Ovary (tissue), 9 donors: ENCODE measurements around the gene CGNL1. TPM values are rescaled to one million over a fixed set of nuclear protein-coding genes. Genes with fewer than 3 reads are reported as not detected.

ENCODE experiments used
- DNase-seq, 5 donors: peaks; one replicate each; pipeline ENCODE4 v3.0.0-alpha.2; 2019 to 2020
- H3K27ac ChIP-seq, 2 donors: fragments of 200-600 bp; one replicate each; pipeline versions ENCODE4 v1.5.1 to v1.8.0; 2019 to 2022
- H3K27me3 ChIP-seq: fragments of 200-600 bp; one replicate; pipeline ENCODE4 v1.8.0; 2022
- H3K36me3 ChIP-seq: fragments of 200-600 bp; sonication (generic); one replicate; pipeline ENCODE4 v1.5.1; 2019
- H3K4me1 ChIP-seq: one replicate; pipeline ENCODE4 v1.8.1; 2013; ENCODE audit warnings: mild to moderate bottlenecking, moderate library complexity; ENCODE audit not compliant: insufficient read depth
- H3K4me3 ChIP-seq: fragments of 200-600 bp; sonication (generic); one replicate; pipeline ENCODE4 v1.5.1; 2017
- H3K9me3 ChIP-seq, 2 donors: fragments of 200-600 bp in 1 of 2; sonication (generic) in 1 of 2; one replicate each; pipeline versions ENCODE4 v1.5.1 to v1.8.1; 2013 to 2019; ENCODE audit warnings: mild to moderate bottlenecking in 1 of 2, moderate library complexity in 1 of 2
- EP300 ChIP-seq: sonication (generic); formaldehyde crosslinking; IDR thresholded peaks from one replicate; pipeline ENCODE4 v1.6.1; 2017; ENCODE audit warnings: antibody characterized with exemption
- POLR2A ChIP-seq: fragments of 450-650 bp; IDR thresholded peaks from one replicate; pipeline ENCODE4 v1.6.1; 2017; ENCODE audit warnings: antibody characterized with exemption, mild to moderate bottlenecking, moderate library complexity
- WGBS, 3 donors: extraction: QIAGEN DNeasy Blood & Tissue Kit in 1 of 3; methylation state at CpG; one replicate each; pipeline versions ENCODE4 v1.1.5 to v1.1.7; 2013 to 2017; 5-methylcytosine and 5-hydroxymethylcytosine counted together
- intact Hi-C, 4 donors: fragments of 100-400 bp; cut with DNase I; formaldehyde crosslinking; loops; one replicate each; pipeline versions ENCODE4 v1.11.0 to v1.15.1; 2022 to 2023
- polyA plus RNA-seq, 2 donors: library from polyadenylated mRNA; stranded (reverse); fragments of 200-250 nt in 1 of 2; fragments of 350-450 nt in 1 of 2; fragmentation: Illumina TruSeq in 1 of 2; extraction: RNeasy Lipid Tissue Mini Kit (QIAGEN cat#74804) in 1 of 2; gene quantifications; one replicate each; pipeline ENCODE4 v1.2.3, GENCODE V29; 2013 to 2014
- total RNA-seq, 7 donors: library from RNA; depleted of rRNA in 2 of 7; stranded (reverse); fragments of >200 nt in 2 of 7; fragmentation: NEBNext Ultra II Directional in 3 of 7; extraction: Animal tissue kit (Norgen Biotek cat#: 25700) in 3 of 7; gene quantifications; one replicate each; pipeline versions ENCODE4 v1.1.0 to v1.2.4, GENCODE V29; 2016 to 2023
- TF ChIP-seq, protein P1 (sequence below), 3 donors: fragments of 450-650 bp in 2 of 3; fragments of 200-600 bp in 1 of 3; IDR thresholded peaks; one replicate each; pipeline versions ENCODE4 v1.5.1 to v1.8.0; 2016 to 2022; ENCODE audit warnings: antibody characterized with exemption in 3 of 3, mild to moderate bottlenecking in 1 of 3
- donor health status: DM: no; HTN: no; CAD: no; lungs with moderate emphysema.
- donor health status: DM: no; HTN: no; CAD: no.
- donor health status: Bipolar disorder and iron deficiency.
- donor health status: DM: yes; HTN: yes; CAD: no.
- donor health status: DM: no; HTN: no; CAD: no.
- donor health status: DM: yes; HTN: yes; CAD: no.

The CGNL1 gene
- total and polyA plus RNA-seq, 9 donors = 7.8 to 26.1 (median 13.6) TPM

DNA sequence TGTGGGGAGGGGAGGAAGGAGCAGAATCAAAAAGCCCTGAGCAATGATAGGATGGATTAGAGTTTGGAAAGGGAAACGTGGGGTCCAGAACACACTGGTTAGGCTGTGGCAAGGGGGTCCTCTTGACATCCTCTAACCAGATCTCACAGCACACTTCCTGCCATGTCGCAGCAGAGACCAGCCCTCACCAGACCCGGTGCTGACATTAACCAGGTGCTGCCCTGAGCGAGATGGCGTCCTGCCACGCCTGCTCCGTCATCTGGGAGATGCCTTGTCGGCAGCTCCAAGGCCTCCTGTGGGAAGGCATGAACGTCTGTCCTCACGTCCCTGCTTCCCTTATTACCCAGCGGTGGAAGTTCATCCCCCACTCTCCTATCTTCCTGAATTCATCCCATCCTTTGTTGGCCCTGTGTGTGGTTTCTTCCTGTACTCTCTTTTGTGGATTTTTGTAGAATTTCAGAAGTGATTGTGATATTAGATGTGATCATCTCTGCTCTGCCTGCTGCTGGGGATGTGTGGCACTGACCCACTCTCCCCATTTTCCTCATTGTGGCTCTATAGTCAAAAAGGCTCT lies 186.0 kb downstream of the CGNL1 start:
- no peak for TF ChIP-seq POLR2A
- TF ChIP-seq EP300 = no peak
- TF ChIP-seq, protein P1, sequence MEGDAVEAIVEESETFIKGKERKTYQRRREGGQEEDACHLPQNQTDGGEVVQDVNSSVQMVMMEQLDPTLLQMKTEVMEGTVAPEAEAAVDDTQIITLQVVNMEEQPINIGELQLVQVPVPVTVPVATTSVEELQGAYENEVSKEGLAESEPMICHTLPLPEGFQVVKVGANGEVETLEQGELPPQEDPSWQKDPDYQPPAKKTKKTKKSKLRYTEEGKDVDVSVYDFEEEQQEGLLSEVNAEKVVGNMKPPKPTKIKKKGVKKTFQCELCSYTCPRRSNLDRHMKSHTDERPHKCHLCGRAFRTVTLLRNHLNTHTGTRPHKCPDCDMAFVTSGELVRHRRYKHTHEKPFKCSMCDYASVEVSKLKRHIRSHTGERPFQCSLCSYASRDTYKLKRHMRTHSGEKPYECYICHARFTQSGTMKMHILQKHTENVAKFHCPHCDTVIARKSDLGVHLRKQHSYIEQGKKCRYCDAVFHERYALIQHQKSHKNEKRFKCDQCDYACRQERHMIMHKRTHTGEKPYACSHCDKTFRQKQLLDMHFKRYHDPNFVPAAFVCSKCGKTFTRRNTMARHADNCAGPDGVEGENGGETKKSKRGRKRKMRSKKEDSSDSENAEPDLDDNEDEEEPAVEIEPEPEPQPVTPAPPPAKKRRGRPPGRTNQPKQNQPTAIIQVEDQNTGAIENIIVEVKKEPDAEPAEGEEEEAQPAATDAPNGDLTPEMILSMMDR (IDR thresholded peaks at IDR 0.05) = no peak
- Histone ChIP-seq H3K4me1 (no peaks in the 10 kb centered on the region), H3K4me3 (no peak overlapping the region), H3K27ac (no peak overlapping the region), H3K36me3 (no peaks in the 10 kb centered on the region), H3K27me3 (no peaks in the 10 kb centered on the region), H3K9me3 (no peaks in the 10 kb centered on the region)
- intact Hi-C loops = loop anchor here in 1 of 4 donors (10.0 kb wide), 2 partner anchors 53 to 503 kb away; partner anchors contain the start of gene ALDH1A2
- 67 to 81% (median 67%) methylated on average over 11 of the region's 11 CpGs for WGBS, 3 donors
- peak in 1 of 5 donors; percentile 46 for DNase-seq

DNA sequence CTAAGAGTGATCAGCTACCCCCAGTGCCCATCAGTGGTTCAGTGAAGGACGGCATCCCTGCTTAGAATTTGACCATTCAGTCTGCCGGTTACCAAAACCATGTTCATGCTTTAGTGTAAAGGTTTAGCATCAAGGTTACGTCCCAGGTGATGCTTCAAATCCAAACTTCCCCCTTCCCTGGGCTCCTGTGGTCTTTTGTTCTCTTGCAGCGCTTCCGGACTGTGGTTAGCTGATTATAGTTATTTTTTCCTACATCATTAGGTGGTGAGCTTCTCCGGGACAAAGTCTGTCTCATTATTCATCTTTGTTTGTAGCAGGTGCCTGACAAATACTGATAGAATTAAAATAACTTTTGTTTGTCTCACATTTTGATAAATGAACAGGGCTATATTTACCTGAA lies 187.1 kb downstream of the CGNL1 start:
- Histone ChIP-seq H3K9me3 (no peaks in the 10 kb centered on the region), H3K4me3 (no peak overlapping the region), H3K27ac (no peak overlapping the region), H3K36me3 (no peaks in the 10 kb centered on the region), H3K27me3 (no peaks in the 10 kb centered on the region), H3K4me1 (no peaks in the 10 kb centered on the region)
- no peak for DNase-seq
- intact Hi-C loops = loop anchor here in 1 of 4 donors (10.0 kb wide), 2 partner anchors 51 to 501 kb away; partner anchors contain the start of gene ALDH1A2
- TF ChIP-seq, protein P1 (IDR thresholded peaks at IDR 0.05) = no peak
- TF ChIP-seq EP300 (no peak), POLR2A (no peak)
- WGBS, 3 donors = 85 to 94% (median 89%) methylated on average over 6 of the region's 6 CpGs

DNA sequence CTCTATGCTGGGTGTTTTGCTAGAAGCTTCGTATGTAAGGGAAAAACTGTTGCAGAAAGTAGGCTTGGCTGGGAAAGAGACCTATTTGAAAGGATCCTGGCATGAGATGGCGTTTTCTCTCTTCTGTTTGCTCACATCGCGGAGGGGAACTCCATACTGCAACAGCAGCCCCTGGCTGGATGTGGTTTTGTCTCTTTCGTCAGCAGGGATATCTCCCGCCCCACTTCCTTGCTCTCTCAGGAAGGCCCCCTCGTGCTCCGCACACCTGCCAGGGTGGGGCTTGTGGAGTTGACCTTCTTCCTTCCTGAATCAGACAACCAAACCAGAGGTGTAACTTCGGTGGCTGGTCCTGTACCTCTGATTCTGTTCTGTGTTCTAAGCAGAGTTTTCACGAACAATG lies 189.0 kb downstream of the CGNL1 start:
- peak in 1 of 5 donors; percentile 36 for DNase-seq
- Histone ChIP-seq H3K36me3 (no peaks in the 10 kb centered on the region), H3K27me3 (no peaks in the 10 kb centered on the region), H3K4me1 (no peaks in the 10 kb centered on the region), H3K9me3 (no peaks in the 10 kb centered on the region), H3K4me3 (no peak overlapping the region), H3K27ac (no peak overlapping the region)
- no peak for TF ChIP-seq POLR2A
- TF ChIP-seq, protein P1 (IDR thresholded peaks at IDR 0.05) = no peak
- no peak for TF ChIP-seq EP300
- WGBS, 3 donors = 53 to 62% (median 55%) methylated on average over 10 of the region's 10 CpGs
- intact Hi-C loops = loop anchor here in 1 of 4 donors (10.0 kb wide), 2 partner anchors 49 to 499 kb away; partner anchors contain the start of gene ALDH1A2

DNA sequence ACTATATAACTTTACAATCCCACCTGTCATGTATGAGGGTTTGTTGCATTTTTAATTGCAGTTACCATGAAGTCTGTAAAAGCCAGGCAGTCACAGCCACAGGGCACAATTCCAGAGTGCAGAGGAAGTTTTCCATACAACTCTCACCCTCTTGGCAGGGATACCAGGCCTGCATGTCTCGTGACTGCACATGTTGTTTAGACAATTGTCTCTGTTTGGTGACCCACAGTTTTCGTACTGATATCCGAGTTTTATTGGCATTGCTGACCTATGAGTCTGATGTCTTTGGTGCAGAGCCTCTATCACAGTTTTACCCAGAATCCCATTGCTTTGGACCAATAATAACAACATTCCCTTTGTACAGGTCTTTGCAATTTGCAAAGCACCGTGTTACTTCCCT lies 190.5 kb downstream of the CGNL1 start:
- H3K4me1 ChIP-seq = no peaks in the 10 kb centered on the region
- H3K27me3 ChIP-seq = no peaks in the 10 kb centered on the region
- TF ChIP-seq, protein P1 (IDR thresholded peaks at IDR 0.05) = no peak
- no peak for TF ChIP-seq EP300
- no peak for TF ChIP-seq POLR2A
- H3K36me3 ChIP-seq = no peaks in the 10 kb centered on the region
- H3K9me3 ChIP-seq = no peaks in the 10 kb centered on the region
- peak in 1 of 5 donors; percentile 32 for DNase-seq
- 43 to 72% (median 55%) methylated on average over 4 of the region's 4 CpGs for WGBS, 3 donors
- no peak overlapping the region for H3K4me3 ChIP-seq
- intact Hi-C loops = loop anchor here in 1 of 4 donors (10.0 kb wide), 2 partner anchors 48 to 498 kb away; partner anchors contain the start of gene ALDH1A2
- no peak overlapping the region for H3K27ac ChIP-seq
